ENCODE measurements around the gene ODAD2. TPM values are rescaled to one million over a fixed set of nuclear protein-coding genes. Genes with fewer than 3 reads are reported as not detected.
"Not testable (repeated sequence)": the region's sequence is repeated elsewhere in the genome, so short reads cannot be mapped to it uniquely, and the experiment has no call there.

Gene ODAD2
- total RNA-seq, 1 donor from 2014 or later = 4.5 TPM

DNA sequence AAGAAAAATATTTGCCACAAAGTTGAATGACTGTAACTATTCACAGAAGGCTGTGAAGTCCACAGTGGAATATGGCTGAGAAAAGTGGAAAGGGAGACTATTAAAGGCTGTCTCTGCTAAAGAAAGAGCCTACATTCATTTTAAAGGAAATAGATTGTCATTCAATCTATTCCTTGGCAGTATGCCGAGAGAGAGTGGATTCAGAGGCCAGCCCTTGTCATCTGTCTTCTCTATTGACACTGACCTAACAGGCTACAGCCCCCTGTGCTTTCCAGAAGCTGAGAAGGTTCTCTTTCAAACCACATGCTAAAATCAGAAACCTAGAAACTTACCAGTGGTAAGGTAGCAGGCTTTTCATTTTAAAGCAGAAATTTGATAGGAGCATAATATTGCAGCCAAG lies 12.1 kb downstream of the ODAD2 start:
- H3K27me3 ChIP-seq (ENCODE audit: low read depth) = no peaks in the 10 kb centered on the region
- no peak for ATAC-seq

DNA sequence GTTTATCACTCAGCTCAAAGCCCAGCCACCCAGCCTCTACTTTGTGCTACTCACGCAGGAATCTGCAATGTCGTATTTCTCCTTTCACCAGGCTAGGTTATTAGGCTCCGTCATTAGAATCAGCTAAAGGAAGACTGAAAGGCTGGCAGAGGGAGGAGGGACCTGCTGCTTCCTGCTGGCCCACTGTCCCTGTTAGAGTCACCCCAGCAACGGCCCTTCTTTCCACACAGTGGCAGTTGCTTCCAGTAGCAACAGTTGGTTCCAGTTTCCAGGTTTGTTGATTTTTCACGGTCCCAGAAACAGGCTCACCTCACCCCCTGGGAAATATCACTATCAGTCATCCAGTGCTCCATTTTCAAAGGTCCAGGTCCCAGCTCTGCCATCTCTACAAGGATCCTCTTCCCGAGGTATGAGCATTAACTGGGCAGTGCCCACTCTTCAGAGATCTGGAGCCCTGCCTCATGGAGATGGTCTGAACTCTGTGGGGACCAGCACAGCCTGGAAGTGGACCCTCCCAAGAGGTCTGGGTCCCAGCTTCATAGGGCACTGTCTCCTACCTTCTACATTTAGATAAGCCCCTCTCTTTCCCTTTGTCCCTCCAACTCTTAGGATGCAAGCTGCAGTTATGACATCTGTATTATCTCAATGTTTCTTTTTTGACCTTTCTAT lies 15.9 kb downstream of the ODAD2 start:
- Histone ChIP-seq H3K36me3 (no peaks in the 10 kb centered on the region), H3K9me3 (no peaks in the 10 kb centered on the region), H3K4me3 (no peak overlapping the region), H3K27me3 (ENCODE audit: low read depth) (no peaks in the 10 kb centered on the region), H3K4me1 (no peaks in the 10 kb centered on the region), H3K27ac (no peak overlapping the region)
- no peak for ATAC-seq
- TF ChIP-seq, protein P1, sequence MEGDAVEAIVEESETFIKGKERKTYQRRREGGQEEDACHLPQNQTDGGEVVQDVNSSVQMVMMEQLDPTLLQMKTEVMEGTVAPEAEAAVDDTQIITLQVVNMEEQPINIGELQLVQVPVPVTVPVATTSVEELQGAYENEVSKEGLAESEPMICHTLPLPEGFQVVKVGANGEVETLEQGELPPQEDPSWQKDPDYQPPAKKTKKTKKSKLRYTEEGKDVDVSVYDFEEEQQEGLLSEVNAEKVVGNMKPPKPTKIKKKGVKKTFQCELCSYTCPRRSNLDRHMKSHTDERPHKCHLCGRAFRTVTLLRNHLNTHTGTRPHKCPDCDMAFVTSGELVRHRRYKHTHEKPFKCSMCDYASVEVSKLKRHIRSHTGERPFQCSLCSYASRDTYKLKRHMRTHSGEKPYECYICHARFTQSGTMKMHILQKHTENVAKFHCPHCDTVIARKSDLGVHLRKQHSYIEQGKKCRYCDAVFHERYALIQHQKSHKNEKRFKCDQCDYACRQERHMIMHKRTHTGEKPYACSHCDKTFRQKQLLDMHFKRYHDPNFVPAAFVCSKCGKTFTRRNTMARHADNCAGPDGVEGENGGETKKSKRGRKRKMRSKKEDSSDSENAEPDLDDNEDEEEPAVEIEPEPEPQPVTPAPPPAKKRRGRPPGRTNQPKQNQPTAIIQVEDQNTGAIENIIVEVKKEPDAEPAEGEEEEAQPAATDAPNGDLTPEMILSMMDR (IDR thresholded peaks at IDR 0.05) = no peak
- no peak for DNase-seq
- intact Hi-C loops (cut with DNase I) = no loop called here

More for the DNA sequence above, 12.1 kb downstream of the ODAD2 start:
- TF ChIP-seq, protein P1 (IDR thresholded peaks at IDR 0.05) = no peak
- no peak for DNase-seq
- intact Hi-C loops (cut with DNase I) = no loop called here
- no peak overlapping the region for H3K4me3 ChIP-seq
- no peaks in the 10 kb centered on the region for H3K4me1 ChIP-seq
- no peak overlapping the region for H3K27ac ChIP-seq
- H3K9me3 ChIP-seq = no peaks in the 10 kb centered on the region
- no peaks in the 10 kb centered on the region for H3K36me3 ChIP-seq

DNA sequence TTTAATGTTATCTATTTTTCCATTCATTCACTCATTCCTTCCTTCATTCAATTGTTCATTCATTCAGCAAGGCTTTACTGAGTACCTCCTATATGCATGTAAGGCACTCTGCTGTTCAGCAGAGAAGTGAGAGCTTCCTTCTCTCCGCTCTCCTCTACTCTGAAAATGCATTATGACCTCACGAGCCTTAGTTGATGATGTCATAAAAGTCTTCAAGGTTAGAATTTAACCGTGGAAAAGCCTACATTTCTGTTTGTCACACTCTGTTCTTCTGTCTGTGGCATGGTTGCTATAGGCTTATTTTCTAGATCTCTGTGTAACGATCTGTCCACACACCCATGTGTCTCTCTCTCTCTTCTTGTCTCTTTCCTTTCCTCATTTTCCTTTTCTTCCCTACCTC lies 17.1 kb downstream of the ODAD2 start:
- DNase-seq = no peak
- no peak for ATAC-seq
- Histone ChIP-seq H3K4me3 (no peak overlapping the region), H3K36me3 (no peaks in the 10 kb centered on the region), H3K4me1 (no peaks in the 10 kb centered on the region), H3K27me3 (ENCODE audit: low read depth) (no peaks in the 10 kb centered on the region), H3K27ac (no peak overlapping the region), H3K9me3 (no peaks in the 10 kb centered on the region)
- intact Hi-C loops (cut with DNase I) = no loop called here
- TF ChIP-seq, protein P1 (IDR thresholded peaks at IDR 0.05) = no peak

DNA sequence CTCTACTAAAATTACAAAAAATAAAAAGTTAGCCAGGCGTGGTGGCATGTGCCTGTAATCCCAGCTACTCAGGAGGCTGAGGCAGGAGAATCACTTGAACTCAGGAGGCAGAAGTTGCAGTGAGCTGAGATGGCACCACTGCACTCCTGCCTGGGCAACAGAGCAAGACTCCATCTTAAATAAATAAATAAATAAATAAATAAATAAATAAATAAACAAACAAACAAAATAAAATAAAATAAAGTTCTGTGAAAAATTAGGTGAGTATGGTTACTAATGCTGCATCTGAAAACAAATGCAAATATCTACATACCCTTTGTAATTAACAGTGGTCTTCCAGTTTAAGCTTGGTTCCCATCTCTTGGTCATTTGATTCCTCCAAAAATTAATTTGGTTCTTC lies 28.1 kb downstream of the ODAD2 start:
- not testable (repeated sequence) for H3K36me3 ChIP-seq

DNA sequence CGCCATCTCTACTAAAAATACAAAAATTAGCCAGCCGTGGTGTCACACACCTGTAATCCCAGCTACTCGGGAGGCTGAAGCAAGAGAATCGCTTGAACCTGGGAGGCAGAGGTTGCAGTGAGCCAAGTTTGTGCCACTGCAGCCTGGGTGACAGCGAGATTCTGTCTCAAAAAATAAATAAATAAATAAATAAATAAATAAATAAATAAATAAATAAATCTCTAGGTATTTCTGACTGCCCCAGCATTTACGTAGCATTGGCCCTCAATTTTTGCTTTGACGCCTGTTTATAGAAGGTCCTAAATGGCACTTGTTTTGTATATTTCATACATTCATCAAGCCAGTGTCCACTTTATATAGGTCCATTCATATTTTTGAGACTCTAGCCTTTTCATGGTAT lies 28.9 kb downstream of the ODAD2 start:
- H3K9me3 ChIP-seq; H3K27me3 ChIP-seq (ENCODE audit: low read depth); H3K4me3 ChIP-seq; DNase-seq; H3K36me3 ChIP-seq; H3K27ac ChIP-seq; ATAC-seq; H3K4me1 ChIP-seq; intact Hi-C loops (cut with DNase I): not testable (repeated sequence)

More for the DNA sequence above, 28.1 kb downstream of the ODAD2 start:
- H3K4me1 ChIP-seq; H3K27ac ChIP-seq; DNase-seq; H3K27me3 ChIP-seq (ENCODE audit: low read depth); intact Hi-C loops (cut with DNase I); H3K4me3 ChIP-seq; H3K9me3 ChIP-seq; ATAC-seq: not testable (repeated sequence)

DNA sequence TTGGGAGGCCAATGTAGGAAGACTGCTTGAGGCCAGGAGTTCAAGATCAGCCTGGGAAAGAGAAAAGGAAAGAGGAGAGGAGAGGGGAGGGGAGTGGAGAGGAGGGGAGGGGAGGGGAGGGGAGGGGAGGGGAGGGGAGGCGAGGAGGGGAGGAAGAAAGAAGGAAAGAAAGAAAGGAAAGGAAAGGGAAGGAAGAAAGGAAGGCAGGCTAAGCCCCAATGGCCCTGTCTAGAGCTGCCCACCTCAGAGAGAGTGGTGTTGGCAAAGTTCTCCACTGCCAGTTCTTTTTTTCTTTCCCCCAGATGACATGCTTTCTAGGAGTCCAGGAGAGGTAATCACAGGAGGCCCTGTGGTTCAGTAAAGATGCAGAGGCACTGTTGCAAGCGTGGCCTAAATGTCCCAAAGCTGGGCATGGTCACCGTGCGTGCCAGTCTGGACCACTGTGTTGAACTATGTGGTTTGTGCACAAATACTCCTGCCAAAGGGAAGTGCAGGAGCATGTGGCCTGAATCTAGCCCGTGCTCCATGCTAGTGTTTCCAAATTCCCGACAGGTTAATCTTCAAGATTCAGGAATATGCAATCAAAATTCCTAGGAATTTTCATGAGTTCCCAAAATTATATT lies 39.7 kb downstream of the ODAD2 start:
- Histone ChIP-seq H3K27me3 (ENCODE audit: low read depth) (no peaks in the 10 kb centered on the region), H3K4me1 (no peaks in the 10 kb centered on the region), H3K36me3 (no peaks in the 10 kb centered on the region), H3K4me3 (no peak overlapping the region), H3K9me3 (no peaks in the 10 kb centered on the region), H3K27ac (no peak overlapping the region)
- intact Hi-C loops (cut with DNase I) = no loop called here
- no peak for DNase-seq
- TF ChIP-seq, protein P1 (IDR thresholded peaks at IDR 0.05) = no peak
- ATAC-seq = no peak

DNA sequence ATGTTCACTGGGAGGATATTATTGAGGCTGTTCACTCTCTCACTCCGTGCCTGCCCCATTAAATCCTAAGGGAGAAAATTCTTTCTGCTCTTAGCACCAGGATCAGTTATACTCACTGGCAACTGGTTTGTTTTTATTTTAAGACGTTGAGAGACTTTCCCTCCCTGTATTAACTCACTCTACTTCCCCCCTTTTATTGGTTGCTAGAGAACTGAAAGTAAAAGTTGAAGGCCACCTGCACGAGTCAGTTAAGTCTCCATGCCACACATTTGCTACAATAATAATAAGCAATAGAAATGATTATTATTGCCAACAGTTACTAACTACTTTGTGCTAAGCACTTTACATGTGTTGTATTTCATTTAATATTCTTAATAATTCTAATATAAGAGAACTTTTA lies 40.5 kb downstream of the ODAD2 start:
- intact Hi-C loops (cut with DNase I); H3K36me3 ChIP-seq; DNase-seq; H3K4me1 ChIP-seq; H3K4me3 ChIP-seq; H3K27ac ChIP-seq; H3K27me3 ChIP-seq (ENCODE audit: low read depth); H3K9me3 ChIP-seq; ATAC-seq: not testable (repeated sequence)
